ENCODE data around the gene C1orf159.
"Not testable (repeated sequence)": the region's sequence is repeated elsewhere in the genome, so short reads cannot be mapped to it uniquely, and the experiment has no call there.

The C1orf159 gene

DNA sequence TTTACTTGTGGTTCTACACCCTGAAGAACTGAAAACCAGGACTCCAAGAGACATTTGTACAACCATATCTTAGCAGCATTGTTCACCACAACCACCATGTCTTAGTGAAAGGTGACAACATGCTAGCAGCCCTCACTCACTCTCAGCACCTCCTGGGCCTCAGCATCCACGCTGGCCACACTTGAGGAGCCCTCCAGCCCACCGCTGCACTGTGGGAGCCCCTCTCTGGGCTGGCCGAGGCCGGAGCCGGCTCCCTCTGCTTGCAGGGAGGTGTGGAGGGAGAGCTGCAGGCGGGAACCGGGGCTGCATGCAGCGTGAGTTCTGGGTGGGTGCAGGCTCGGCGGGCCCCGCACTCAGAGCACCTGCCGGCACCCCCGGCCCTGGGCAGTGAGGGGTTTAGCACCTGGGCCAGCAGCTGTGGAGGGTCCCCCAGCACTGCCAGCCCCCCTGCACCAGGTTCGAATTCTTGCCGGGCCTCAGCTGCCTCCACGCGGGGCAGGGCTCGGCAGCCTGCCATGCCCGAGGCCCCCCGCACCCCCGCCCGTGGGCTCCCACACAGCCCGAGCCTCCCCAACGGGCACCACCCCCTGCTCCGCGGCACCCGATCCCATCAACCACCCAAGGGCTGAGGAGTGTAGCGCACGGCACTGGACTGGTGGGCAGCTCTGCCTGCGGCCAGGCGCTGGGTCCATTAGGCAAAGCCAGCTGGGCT is 9.2 kb downstream of the C1orf159 start (continued):
- no peak for TF ChIP-seq GLI4 (tag by site-specific recombination; IDR thresholded peaks at IDR 0.05)
- TF ChIP-seq ZNF2 (tag by site-specific recombination; IDR thresholded peaks at IDR 0.05): 0 out of 2 replicates have a peak, but pooled peaks have one; percentile 27
- no peak for TF ChIP-seq ZNF202 (tag by site-specific recombination; IDR thresholded peaks at IDR 0.05; ENCODE audit: borderline replicate concordance)
- TF ChIP-seq ZNF658 (tag by site-specific recombination; IDR thresholded peaks at IDR 0.05): no peak
- TF ChIP-seq OVOL3 (tag by site-specific recombination; IDR thresholded peaks at IDR 0.05): no peak
- TF ChIP-seq, protein P1, sequence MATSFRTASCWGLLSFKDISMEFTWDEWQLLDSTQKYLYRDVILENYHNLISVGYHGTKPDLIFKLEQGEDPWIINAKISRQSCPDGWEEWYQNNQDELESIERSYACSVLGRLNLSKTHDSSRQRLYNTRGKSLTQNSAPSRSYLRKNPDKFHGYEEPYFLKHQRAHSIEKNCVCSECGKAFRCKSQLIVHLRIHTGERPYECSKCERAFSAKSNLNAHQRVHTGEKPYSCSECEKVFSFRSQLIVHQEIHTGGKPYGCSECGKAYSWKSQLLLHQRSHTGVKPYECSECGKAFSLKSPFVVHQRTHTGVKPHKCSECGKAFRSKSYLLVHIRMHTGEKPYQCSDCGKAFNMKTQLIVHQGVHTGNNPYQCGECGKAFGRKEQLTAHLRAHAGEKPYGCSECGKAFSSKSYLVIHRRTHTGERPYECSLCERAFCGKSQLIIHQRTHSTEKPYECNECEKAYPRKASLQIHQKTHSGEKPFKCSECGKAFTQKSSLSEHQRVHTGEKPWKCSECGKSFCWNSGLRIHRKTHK (tag by site-specific recombination; IDR thresholded peaks at IDR 0.05): 0 out of 2 replicates have a peak, but pooled peaks have one; percentile 26
- TF ChIP-seq IKZF3 (tag by site-specific recombination; IDR thresholded peaks at IDR 0.05): no peak
- TF ChIP-seq ZNF133 (tag by site-specific recombination; IDR thresholded peaks at IDR 0.05): peak; percentile 38; the same call in 1 of the 2 replicates
- TF ChIP-seq KLF8 (tag by site-specific recombination; IDR thresholded peaks at IDR 0.05): no peak
- 0 out of 2 replicates have a peak, but pooled peaks have one; percentile 27 for TF ChIP-seq ZNF311 (tag by site-specific recombination; IDR thresholded peaks at IDR 0.05; ENCODE audit: borderline replicate concordance)
- peak; percentile 86 for TF ChIP-seq ZNF529 (tag by site-specific recombination; IDR thresholded peaks at IDR 0.05; ENCODE audit: insufficient replicate concordance)
- TF ChIP-seq, protein P2, sequence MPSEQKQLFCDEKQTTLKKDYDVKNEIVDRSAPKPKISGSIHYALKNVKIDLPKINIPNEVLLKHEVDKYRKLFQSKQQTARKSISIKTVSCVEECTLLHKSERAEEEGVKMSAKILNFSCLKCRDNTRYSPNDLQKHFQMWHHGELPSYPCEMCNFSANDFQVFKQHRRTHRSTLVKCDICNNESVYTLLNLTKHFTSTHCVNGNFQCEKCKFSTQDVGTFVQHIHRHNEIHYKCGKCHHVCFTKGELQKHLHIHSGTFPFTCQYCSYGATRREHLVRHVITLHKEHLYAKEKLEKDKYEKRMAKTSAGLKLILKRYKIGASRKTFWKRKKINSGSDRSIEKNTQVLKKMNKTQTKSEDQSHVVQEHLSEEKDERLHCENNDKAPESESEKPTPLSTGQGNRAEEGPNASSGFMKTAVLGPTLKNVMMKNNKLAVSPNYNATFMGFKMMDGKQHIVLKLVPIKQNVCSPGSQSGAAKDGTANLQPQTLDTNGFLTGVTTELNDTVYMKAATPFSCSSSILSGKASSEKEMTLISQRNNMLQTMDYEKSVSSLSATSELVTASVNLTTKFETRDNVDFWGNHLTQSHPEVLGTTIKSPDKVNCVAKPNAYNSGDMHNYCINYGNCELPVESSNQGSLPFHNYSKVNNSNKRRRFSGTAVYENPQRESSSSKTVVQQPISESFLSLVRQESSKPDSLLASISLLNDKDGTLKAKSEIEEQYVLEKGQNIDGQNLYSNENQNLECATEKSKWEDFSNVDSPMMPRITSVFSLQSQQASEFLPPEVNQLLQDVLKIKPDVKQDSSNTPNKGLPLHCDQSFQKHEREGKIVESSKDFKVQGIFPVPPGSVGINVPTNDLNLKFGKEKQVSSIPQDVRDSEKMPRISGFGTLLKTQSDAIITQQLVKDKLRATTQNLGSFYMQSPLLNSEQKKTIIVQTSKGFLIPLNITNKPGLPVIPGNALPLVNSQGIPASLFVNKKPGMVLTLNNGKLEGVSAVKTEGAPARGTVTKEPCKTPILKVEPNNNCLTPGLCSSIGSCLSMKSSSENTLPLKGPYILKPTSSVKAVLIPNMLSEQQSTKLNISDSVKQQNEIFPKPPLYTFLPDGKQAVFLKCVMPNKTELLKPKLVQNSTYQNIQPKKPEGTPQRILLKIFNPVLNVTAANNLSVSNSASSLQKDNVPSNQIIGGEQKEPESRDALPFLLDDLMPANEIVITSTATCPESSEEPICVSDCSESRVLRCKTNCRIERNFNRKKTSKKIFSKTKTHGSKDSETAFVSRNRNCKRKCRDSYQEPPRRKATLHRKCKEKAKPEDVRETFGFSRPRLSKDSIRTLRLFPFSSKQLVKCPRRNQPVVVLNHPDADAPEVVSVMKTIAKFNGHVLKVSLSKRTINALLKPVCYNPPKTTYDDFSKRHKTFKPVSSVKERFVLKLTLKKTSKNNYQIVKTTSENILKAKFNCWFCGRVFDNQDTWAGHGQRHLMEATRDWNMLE (tag by site-specific recombination; conservative IDR thresholded peaks at IDR 0.05; ENCODE audit: low read depth): no peak
- TF ChIP-seq ZNF211 (tag by site-specific recombination; IDR thresholded peaks at IDR 0.05; ENCODE audit: low read depth): 0 out of 2 replicates have a peak, but pooled peaks have one; percentile 41
- TF ChIP-seq ZNF248 (tag by site-specific recombination; IDR thresholded peaks at IDR 0.05): no peak
- TF ChIP-seq ZBTB1 (tag by site-specific recombination; IDR thresholded peaks at IDR 0.05): no peak
- TF ChIP-seq ZNF16 (tag by site-specific recombination; IDR thresholded peaks at IDR 0.05; ENCODE audit: low read depth): no peak
- no peak for TF ChIP-seq ZNF121 (tag by site-specific recombination; IDR thresholded peaks at IDR 0.05)
- TF ChIP-seq TRIM28 (IDR thresholded peaks at IDR 0.05; ENCODE audit: borderline replicate concordance, low read length): peak; percentile 77; the same call in 1 of the 2 replicates
- TF ChIP-seq KLF9 (tag by site-specific recombination; IDR thresholded peaks at IDR 0.05; ENCODE audit: low read depth): no peak
- TF ChIP-seq, protein P3, sequence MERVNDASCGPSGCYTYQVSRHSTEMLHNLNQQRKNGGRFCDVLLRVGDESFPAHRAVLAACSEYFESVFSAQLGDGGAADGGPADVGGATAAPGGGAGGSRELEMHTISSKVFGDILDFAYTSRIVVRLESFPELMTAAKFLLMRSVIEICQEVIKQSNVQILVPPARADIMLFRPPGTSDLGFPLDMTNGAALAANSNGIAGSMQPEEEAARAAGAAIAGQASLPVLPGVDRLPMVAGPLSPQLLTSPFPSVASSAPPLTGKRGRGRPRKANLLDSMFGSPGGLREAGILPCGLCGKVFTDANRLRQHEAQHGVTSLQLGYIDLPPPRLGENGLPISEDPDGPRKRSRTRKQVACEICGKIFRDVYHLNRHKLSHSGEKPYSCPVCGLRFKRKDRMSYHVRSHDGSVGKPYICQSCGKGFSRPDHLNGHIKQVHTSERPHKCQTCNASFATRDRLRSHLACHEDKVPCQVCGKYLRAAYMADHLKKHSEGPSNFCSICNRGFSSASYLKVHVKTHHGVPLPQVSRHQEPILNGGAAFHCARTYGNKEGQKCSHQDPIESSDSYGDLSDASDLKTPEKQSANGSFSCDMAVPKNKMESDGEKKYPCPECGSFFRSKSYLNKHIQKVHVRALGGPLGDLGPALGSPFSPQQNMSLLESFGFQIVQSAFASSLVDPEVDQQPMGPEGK (tag by site-specific recombination; IDR thresholded peaks at IDR 0.05): no peak
- TF ChIP-seq KLF16 (tag by site-specific recombination; IDR thresholded peaks at IDR 0.05): no peak

DNA sequence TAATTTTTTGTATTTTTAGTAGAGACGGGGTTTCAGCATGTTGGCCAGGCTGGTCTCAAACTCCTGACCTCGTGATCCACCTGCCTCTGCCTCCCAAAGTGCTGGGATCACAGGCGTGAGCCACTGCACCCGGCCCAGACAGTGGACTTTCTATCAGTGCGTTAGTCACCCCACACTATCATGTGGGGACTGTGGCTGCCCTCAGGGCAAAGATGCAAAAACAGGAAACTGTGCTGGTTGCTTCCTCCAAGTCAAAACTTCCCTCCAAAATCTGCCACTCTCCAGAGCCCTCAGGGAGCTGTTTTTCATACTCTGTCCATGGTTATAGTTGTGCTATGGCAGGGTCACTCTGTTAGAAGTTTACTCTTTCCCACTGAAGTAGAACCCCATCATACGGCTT is 11.7 kb downstream of the C1orf159 start:
- H3K36me3 ChIP-seq (ENCODE audit: control insufficient read depth in 2 of 2, insufficient read depth in 1 of 2, low read length in 2 of 2); H3K9me3 ChIP-seq (ENCODE audit: control insufficient read depth, insufficient read depth, low read depth, low read length); CTCF ChIA-PET; H3K27ac ChIP-seq (ENCODE audit: extremely low read depth, low read depth, low read length); H3K4me1 ChIP-seq (ENCODE audit: control insufficient read depth, insufficient read depth, low read length); H3K4me3 ChIP-seq (ENCODE audit: low read depth, low read length): not testable (repeated sequence)
- POLR2A ChIA-PET: interaction anchor here (1.0 kb wide), 1 partner anchor 9 kb away, joined by 7 read pairs; no protein-coding TSS in a partner anchor
